Caco-2 (cell line): Measurements from ENCODE around the gene EVI2A. TPM values are rescaled to one million over a fixed set of nuclear protein-coding genes. Genes with fewer than 3 reads are reported as not detected.

ENCODE experiments used
- Bru-seq: library from RNA; stranded (reverse); fragments of 400-500 nt; gene quantifications from one replicate; lab custom pipeline; 2021; lab: Mats Ljungman, UMichigan
- BruChase-seq, 2 experiments: library from RNA; stranded (reverse); fragments of 400-500 nt; gene quantifications; one replicate each; lab custom pipeline; 2021; lab: Mats Ljungman, UMichigan
- BruUV-seq: library from RNA; stranded (reverse); fragments of 400-500 nt; replicated peaks from 2 replicates; lab custom pipeline; 2021; lab: Mats Ljungman, UMichigan
- CTCF ChIA-PET: fragments of 300-600 bp; sonication (Branson Sonifier 250); formaldehyde crosslinking; loops from one replicate; lab custom pipeline; 2022; ENCODE audit warnings: antibody characterized with exemption; lab: Charles Lee
- POLR2A ChIA-PET: fragments of 300-600 bp; sonication (Branson Sonifier 250); formaldehyde crosslinking; loops from one replicate; lab custom pipeline; 2022; ENCODE audit warnings: antibody characterized with exemption; lab: Charles Lee
- DNase-seq, 2 experiments: peaks; one replicate each; pipeline versions ENCODE4 v3.0.0 to v3.0.0-alpha.2; 2020 to 2022
- H3K27me3 ChIP-seq: replicated peaks from 2 replicates; pipeline ENCODE4 v1.6.0; 2011; ENCODE audit warnings: low read length; ENCODE audit not compliant: control insufficient read depth, insufficient read depth
- H3K36me3 ChIP-seq: 2 replicates; pipeline ENCODE4 v1.5.1; 2011; ENCODE audit warnings: low read length; ENCODE audit not compliant: control insufficient read depth, insufficient read depth
- H3K4me1 ChIP-seq: fragments of 250-450 bp; sonication (Bioruptor Pico); 2 replicates; pipeline ENCODE4 v1.5.1; 2020; ENCODE audit warnings: mild to moderate bottlenecking
- H3K4me3 ChIP-seq: 2 replicates; pipeline ENCODE4 v1.5.1; 2011; ENCODE audit warnings: low read depth, mild to moderate bottlenecking, control low read depth, low read length
- H3K9me3 ChIP-seq: fragments of 250-450 bp; sonication (Bioruptor Pico); 2 replicates; pipeline ENCODE4 v1.5.1; 2020; ENCODE audit warnings: mild to moderate bottlenecking, moderate library complexity
- H3K27ac Mint-ChIP-seq: one replicate; pipeline ENCODE4 v1.8.0; 2022; ENCODE audit warnings: mixed read lengths; ENCODE audit not compliant: unreplicated experiment
- H3K27me3 Mint-ChIP-seq: one replicate; pipeline ENCODE4 v1.8.0; 2022; ENCODE audit warnings: mixed read lengths; ENCODE audit not compliant: insufficient read depth, unreplicated experiment
- H3K36me3 Mint-ChIP-seq: one replicate; pipeline ENCODE4 v1.8.0; 2022; ENCODE audit warnings: mild to moderate bottlenecking, mixed read lengths; ENCODE audit not compliant: insufficient read depth, unreplicated experiment
- H3K4me1 Mint-ChIP-seq: one replicate; pipeline ENCODE4 v1.8.0; 2022; ENCODE audit warnings: low read depth, mixed read lengths; ENCODE audit not compliant: unreplicated experiment
- H3K4me3 Mint-ChIP-seq: one replicate; pipeline ENCODE4 v1.8.0; 2022; ENCODE audit warnings: mild to moderate bottlenecking, moderate library complexity, mixed read lengths; ENCODE audit not compliant: unreplicated experiment
- H3K9me3 Mint-ChIP-seq: one replicate; pipeline ENCODE4 v1.8.0; 2022; ENCODE audit warnings: mixed read lengths; ENCODE audit not compliant: unreplicated experiment
- CTCF ChIP-seq, 2 experiments: fragments of 200-600 bp in 1 of 2; IDR thresholded peaks; 1 replicate in 1 of 2; 2 replicates in 1 of 2; pipeline versions ENCODE4 v1.5.1 to v1.8.0; 2011 to 2022; ENCODE audit warnings: antibody characterized with exemption in 1 of 2, control low read depth in 1 of 2, inconsistent platforms in 1 of 2, low read depth in 1 of 2, low read length in 1 of 2, mild to moderate bottlenecking in 1 of 2, moderate library complexity in 1 of 2; ENCODE audit not compliant: insufficient read depth in 1 of 2, severe bottlenecking in 1 of 2, unreplicated experiment in 1 of 2
- intact Hi-C: fragments of 100-400 bp; cut with micrococcal nuclease; formaldehyde crosslinking; loops from one replicate; pipeline ENCODE4 v1.10.0; 2022; ENCODE audit not compliant: unreplicated experiment
- long read RNA-seq: library from polyadenylated mRNA; stranded (forward); transcript quantifications from one replicate; pipeline ENCODE4 v2.0.0, GENCODE V29; 2022
- total RNA-seq: library from RNA; stranded (reverse); gene quantifications from 2 replicates; pipeline ENCODE4 v1.2.3, GENCODE V29; 2022

EVI2A gene
- total RNA-seq: not detected in 2 replicates
- Bru-seq, nascent RNA: not detected
- BruChase-seq, experiment 1, labeled RNA remaining after a 2-hour chase: not detected
- not detected for BruChase-seq, experiment 2, labeled RNA remaining after a 6-hour chase
- long read RNA-seq: 0 reads

DNA sequence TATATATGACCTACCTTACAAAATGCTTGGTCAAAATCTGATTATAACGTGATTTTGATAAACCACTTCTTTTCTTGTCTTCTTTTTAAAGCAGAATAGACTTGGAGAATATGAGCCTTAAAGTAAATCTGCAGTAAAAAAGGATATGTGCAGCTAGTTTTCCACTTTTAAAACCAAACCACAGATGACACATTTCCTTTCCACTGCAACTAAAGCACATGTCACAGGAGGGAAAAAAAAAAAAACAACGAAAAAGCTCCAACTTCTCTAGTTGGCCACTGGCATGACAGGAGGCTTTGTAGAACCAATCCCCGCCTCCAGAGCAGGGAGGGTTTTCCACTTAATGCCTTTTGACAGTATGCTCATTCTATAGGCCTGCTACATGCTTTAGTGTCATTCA is at the start of gene EVI2A:
EVI2A (minus strand) TSS at position 142 of the 400 bp plus-strand sequence. CDS start 2,609 bp downstream, outside the sequence.
- no peak for TF ChIP-seq CTCF (IDR thresholded peaks at IDR 0.05; ENCODE audit: insufficient read depth in 1 of 2, low read depth in 1 of 2, low read length in 1 of 2, severe bottlenecking in 1 of 2, unreplicated experiment in 1 of 2)
- Histone ChIP-seq H3K27me3 (no peaks in the 10 kb centered on the region), H3K9me3 (no peaks in the 10 kb centered on the region), H3K4me3 (no peak within 1 kb of the TSS), H3K36me3 (no peaks in the 10 kb centered on the region; the same call in 1 of the 2 replicates), H3K4me1 (no peaks in the 10 kb centered on the region)
- BruUV-seq: no TSS peak
- no peaks in the 10 kb centered on the region for H3K9me3 Mint-ChIP-seq
- no peak for DNase-seq
- peaks cover 8% of the 10 kb centered on the region for H3K36me3 Mint-ChIP-seq
- peaks cover 9% of the 10 kb centered on the region for H3K4me1 Mint-ChIP-seq
- no peak within 1 kb of the TSS for H3K27ac Mint-ChIP-seq
- POLR2A ChIA-PET: no interaction called here
- no peaks in the 10 kb centered on the region for H3K27me3 Mint-ChIP-seq
- CTCF ChIA-PET: no interaction called here
- H3K4me3 Mint-ChIP-seq: no peak within 1 kb of the TSS
- intact Hi-C loops: no loop called here

DNA sequence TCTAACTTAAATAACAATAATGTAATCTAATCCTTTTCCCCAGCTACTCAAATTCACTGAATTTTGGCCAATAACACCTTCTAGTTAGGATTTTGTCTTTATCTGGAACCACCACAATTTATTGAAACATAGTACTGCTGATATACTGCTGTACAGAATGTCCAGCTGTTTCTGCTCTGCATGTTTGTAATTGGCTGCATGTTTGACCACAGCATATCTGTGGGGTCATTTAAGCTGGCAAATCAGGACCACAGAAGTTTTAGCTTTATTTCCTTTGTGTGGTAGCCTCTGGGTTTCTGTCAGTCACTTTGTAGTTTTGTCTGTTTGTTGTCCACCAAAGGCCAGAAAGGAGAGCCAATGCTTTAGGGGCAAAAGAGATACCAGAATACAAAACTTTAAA is 47.8 kb upstream of the EVI2A start:
- H3K36me3 Mint-ChIP-seq: peaks cover 13% of the 10 kb centered on the region

GRCh38 chr17:31366088-31366487 is 44.7 kb upstream of the EVI2A start:
- Mint-ChIP-seq H3K4me1 (peaks cover 6% of the 10 kb centered on the region), H3K9me3 (no peaks in the 10 kb centered on the region), H3K36me3 (peaks cover 21% of the 10 kb centered on the region), H3K27me3 (no peaks in the 10 kb centered on the region), H3K27ac (no peak overlapping the region), H3K4me3 (no peak overlapping the region)
- no peak for TF ChIP-seq CTCF (IDR thresholded peaks at IDR 0.05; ENCODE audit: insufficient read depth in 1 of 2, low read depth in 1 of 2, low read length in 1 of 2, severe bottlenecking in 1 of 2, unreplicated experiment in 1 of 2)
- no peak for DNase-seq
- ChIA-PET POLR2A (interaction anchor here (0.7 kb wide), 1 partner anchor 121 kb away, joined by 5 read pairs; no protein-coding TSS in a partner anchor), CTCF (interaction anchor here (0.6 kb wide), 1 partner anchor 721 kb away, joined by 4 read pairs; no protein-coding TSS in a partner anchor)
- Histone ChIP-seq H3K36me3 (no peaks in the 10 kb centered on the region), H3K9me3 (no peaks in the 10 kb centered on the region), H3K4me1 (no peaks in the 10 kb centered on the region), H3K27me3 (no peaks in the 10 kb centered on the region), H3K4me3 (no peak overlapping the region)
- intact Hi-C loops: no loop called here
- no TSS peak for BruUV-seq

More for the DNA sequence above, 47.8 kb upstream of the EVI2A start:
- intact Hi-C loops: no loop called here
- ChIA-PET CTCF (no interaction called here), POLR2A (no interaction called here)
- Histone ChIP-seq H3K36me3 (no peaks in the 10 kb centered on the region; the same call in 1 of the 2 replicates), H3K4me3 (no peak overlapping the region), H3K4me1 (no peaks in the 10 kb centered on the region), H3K27me3 (no peaks in the 10 kb centered on the region), H3K9me3 (no peaks in the 10 kb centered on the region)
- Mint-ChIP-seq H3K4me3 (no peak overlapping the region), H3K4me1 (peaks cover 6% of the 10 kb centered on the region), H3K9me3 (no peaks in the 10 kb centered on the region), H3K27ac (no peak overlapping the region), H3K27me3 (no peaks in the 10 kb centered on the region)
- TF ChIP-seq CTCF (IDR thresholded peaks at IDR 0.05; ENCODE audit: insufficient read depth in 1 of 2, low read depth in 1 of 2, low read length in 1 of 2, severe bottlenecking in 1 of 2, unreplicated experiment in 1 of 2): no peak
- no peak for DNase-seq
- BruUV-seq: no TSS peak
